GM06990 (cell line): ENCODE measurements around the gene ITIH5.
"Not testable (repeated sequence)": the region's sequence is repeated elsewhere in the genome, so short reads cannot be mapped to it uniquely, and the experiment has no call there.

Source experiments
- DNase-seq: peaks from one replicate; pipeline ENCODE4 v3.0.0-alpha.2; 2011; ENCODE audit not compliant: insufficient read length; ENCODE audit errors: extremely low read depth
- H3K27me3 ChIP-seq: replicated peaks from 2 replicates; pipeline ENCODE4 v1.6.0; 2011; ENCODE audit warnings: low read length; ENCODE audit not compliant: control insufficient read depth, insufficient read depth
- H3K36me3 ChIP-seq: 2 replicates; pipeline ENCODE4 v1.5.1; 2011; ENCODE audit warnings: low read length; ENCODE audit not compliant: control insufficient read depth, insufficient read depth
- H3K4me3 ChIP-seq: replicated peaks from 2 replicates; pipeline ENCODE4 v1.5.1; 2011; ENCODE audit warnings: low read depth, mild to moderate bottlenecking, control low read depth, low read length
- CTCF ChIP-seq: IDR thresholded peaks from 2 replicates; pipeline ENCODE4 v1.5.1; 2011; ENCODE audit warnings: low read length, control low read depth, mild to moderate bottlenecking, inconsistent platforms; ENCODE audit not compliant: insufficient read depth, poor library complexity, severe bottlenecking

ITIH5 gene

GRCh38 chr10:7666253-7667023 lies at the start of gene ITIH5:
ITIH5 (minus strand) TSS chr10:7666966; CDS start chr10:7666892, 74 bp downstream.
- no peak within 1 kb of the TSS for H3K4me3 ChIP-seq
- TF ChIP-seq CTCF = no peak

GRCh38 chr10:7715515-7715914 lies 48.7 kb upstream of the ITIH5 start:
- H3K36me3 ChIP-seq = no peaks in the 10 kb centered on the region
- H3K27me3 ChIP-seq = no peaks in the 10 kb centered on the region
- DNase-seq = no peak
- no peak overlapping the region for H3K4me3 ChIP-seq
- no peak for TF ChIP-seq CTCF

More at GRCh38 chr10:7666253-7667023, at the start of gene ITIH5:
- DNase-seq = no peak
- Histone ChIP-seq H3K36me3 (no peaks in the 10 kb centered on the region), H3K27me3 (peaks cover 1% of the 10 kb centered on the region; the same call in 1 of the 2 replicates)

GRCh38 chr10:7711075-7711474 lies 44.3 kb upstream of the ITIH5 start:
- not testable (repeated sequence) for DNase-seq, H3K4me3 ChIP-seq, H3K27me3 ChIP-seq, H3K36me3 ChIP-seq

GRCh38 chr10:7710446-7710845 lies 43.7 kb upstream of the ITIH5 start:
- no peaks in the 10 kb centered on the region for H3K27me3 ChIP-seq
- no peak for TF ChIP-seq CTCF

GRCh38 chr10:7708832-7709231 lies 42.1 kb upstream of the ITIH5 start:
- Histone ChIP-seq H3K4me3 (no peak overlapping the region), H3K36me3 (no peaks in the 10 kb centered on the region), H3K27me3 (no peaks in the 10 kb centered on the region; the same call in 1 of the 2 replicates)
- DNase-seq = no peak
- no peak for TF ChIP-seq CTCF

More at GRCh38 chr10:7710446-7710845, 43.7 kb upstream of the ITIH5 start:
- Histone ChIP-seq H3K4me3 (no peak overlapping the region), H3K36me3 (no peaks in the 10 kb centered on the region)
- no peak for DNase-seq

GRCh38 chr10:7707858-7708622 lies 41.3 kb upstream of the ITIH5 start:
- Histone ChIP-seq H3K27me3 (no peaks in the 10 kb centered on the region; the same call in 1 of the 2 replicates), H3K4me3 (no peak overlapping the region), H3K36me3 (no peaks in the 10 kb centered on the region)
- TF ChIP-seq CTCF = no peak
- no peak for DNase-seq
